Measurements from ENCODE around the gene GCC2. TPM values are rescaled to one million over a fixed set of nuclear protein-coding genes. Genes with fewer than 3 reads are reported as not detected.

Gene GCC2
- total and polyA plus RNA-seq, 9 of the 15 experiments (the other 6 are each of a cell fraction or from before 2014, with no cell fraction given), result 11.4 to 35.7 (median 19.9) TPM

GRCh38 chr2:108449410-108450130 lies 564 bp downstream of the GCC2 start (continued):
- TF ChIP-seq MEF2D (tag; conservative IDR thresholded peaks at IDR 0.05; ENCODE audit: low read depth), result no peak
- TF ChIP-seq FOXM1 (IDR thresholded peaks at IDR 0.05; ENCODE audit: low read depth), result no peak
- no peak for TF ChIP-seq FOXM1 (CRISPR knock-in tag; IDR thresholded peaks at IDR 0.05; ENCODE audit: low read depth)
- TF ChIP-seq ZNF740 (CRISPR knock-in tag; IDR thresholded peaks at IDR 0.05), result no peak; the same call in 1 of the 2 replicates
- TF ChIP-seq ZNF740 (tag; IDR thresholded peaks at IDR 0.05), result 0 out of 4 replicates have a peak, but pooled peaks of 1 of the 2 experiments have one; percentile 36
- 0 out of 2 replicates have a peak, but pooled peaks have one; percentile 6 for TF ChIP-seq ZBTB12 (CRISPR knock-in tag; IDR thresholded peaks at IDR 0.05)
- 0 out of 2 replicates have a peak, but pooled peaks have one; percentile 56 for TF ChIP-seq FOXK1 (CRISPR knock-in tag; IDR thresholded peaks at IDR 0.05; ENCODE audit: borderline replicate concordance)
- no peak for TF ChIP-seq STAG1 (CRISPR knock-in tag; IDR thresholded peaks at IDR 0.05; ENCODE audit: borderline replicate concordance)
- TF ChIP-seq NR2C2 (CRISPR knock-in tag; IDR thresholded peaks at IDR 0.05), result no peak
- peak; percentile 83 for TF ChIP-seq NR2C2 (tag; IDR thresholded peaks at IDR 0.05)
- TF ChIP-seq SOX6 (IDR thresholded peaks at IDR 0.05), result no peak
- TF ChIP-seq E4F1 (CRISPR knock-in tag; IDR thresholded peaks at IDR 0.05; ENCODE audit: borderline replicate concordance), result no peak
- no peak for TF ChIP-seq ZBTB8A (IDR thresholded peaks at IDR 0.05; ENCODE audit: partially characterized antibody)
- no peak for TF ChIP-seq LCOR (CRISPR knock-in tag; IDR thresholded peaks at IDR 0.05)
